Renal cortical epithelial cell (primary cell): ENCODE results near the gene LMO1. TPM values are rescaled to one million over a fixed set of nuclear protein-coding genes. Genes with fewer than 3 reads are reported as not detected.

Experiments used
- DNase-seq: peaks from one replicate; pipeline ENCODE4 v3.0.0-alpha.2; 2011; ENCODE audit warnings: low read depth
- total RNA-seq: library from RNA; depleted of rRNA; stranded (reverse); fragments of >200 nt; gene quantifications from 2 replicates; pipeline ENCODE4 v1.2.3, GENCODE V29; 2014

LMO1 gene
- total RNA-seq, 1 donor from 2014 or later: 0.40 TPM

- peak; percentile 95 for DNase-seq
These were observed 36.2 kb downstream of the LMO1 start for GRCh38 chr11:8227156-8228152.

GRCh38 chr11:8225589-8226036 lies 38.1 kb downstream of the LMO1 start:
- peak; percentile 36 for DNase-seq

GRCh38 chr11:8224711-8225110 lies 39.0 kb downstream of the LMO1 start:
- no peak for DNase-seq

GRCh38 chr11:8224161-8224591 lies 39.5 kb downstream of the LMO1 start:
- no peak for DNase-seq

GRCh38 chr11:8223513-8223900 lies 40.2 kb downstream of the LMO1 start:
- no peak for DNase-seq

- no peak for DNase-seq
These were observed 40.7 kb downstream of the LMO1 start for GRCh38 chr11:8222820-8223512.

- no peak for DNase-seq
These were observed 41.7 kb downstream of the LMO1 start for GRCh38 chr11:8221917-8222495.

- DNase-seq: no peak
These were observed 42.5 kb downstream of the LMO1 start for GRCh38 chr11:8221046-8221723.

GRCh38 chr11:8220261-8221045 lies 43.2 kb downstream of the LMO1 start:
- DNase-seq: no peak

- DNase-seq: peak; percentile 63
These were observed 44.2 kb downstream of the LMO1 start for GRCh38 chr11:8219257-8220021.

- no peak for DNase-seq
These were observed 44.8 kb downstream of the LMO1 start for GRCh38 chr11:8218840-8219239.

- DNase-seq: no peak
These were observed 45.3 kb downstream of the LMO1 start for GRCh38 chr11:8218409-8218808.

GRCh38 chr11:8217926-8218325 lies 45.8 kb downstream of the LMO1 start:
- DNase-seq: no peak

GRCh38 chr11:8217136-8217535 lies 46.5 kb downstream of the LMO1 start:
- DNase-seq: no peak

- DNase-seq: no peak
These were observed 50.3 kb downstream of the LMO1 start for GRCh38 chr11:8213376-8213775.

- DNase-seq: no peak
These were observed 54.4 kb downstream of the LMO1 start for GRCh38 chr11:8209208-8209807.

GRCh38 chr11:8207080-8208000 lies 56.3 kb downstream of the LMO1 start:
- no peak for DNase-seq

- no peak for DNase-seq
These were observed 57.2 kb downstream of the LMO1 start for GRCh38 chr11:8206251-8207079.
